CD4-positive, alpha-beta T cell treated with Interleukin-12 subunit alpha and Interleukin-12 subunit beta, for 1 hour (primary cell): ENCODE measurements around the gene CWC22.
"Not testable (repeated sequence)": the region's sequence is repeated elsewhere in the genome, so short reads cannot be mapped to it uniquely, and the experiment has no call there.

Experiments
- DNase-seq: peaks from one replicate; pipeline ENCODE4 v3.0.0-alpha.2; 2020

CWC22 gene

GRCh38 chr2:180006781-180007579 lies at the start of gene CWC22:
CWC22 (minus strand) TSS chr2:180007297; CDS start chr2:179993341, 13,956 bp downstream.
- peak; percentile 92 for DNase-seq

- no peak for DNase-seq
Observed at GRCh38 chr2:180056367-180057118, 49.4 kb upstream of the CWC22 start.

- DNase-seq: not testable (repeated sequence)
Observed at GRCh38 chr2:180054576-180054975, 47.5 kb upstream of the CWC22 start.

GRCh38 chr2:180050246-180050645 lies 43.1 kb upstream of the CWC22 start:
- DNase-seq: no peak

- DNase-seq: no peak
Observed at GRCh38 chr2:180048251-180048650, 41.2 kb upstream of the CWC22 start.

GRCh38 chr2:180046776-180047175 lies 39.7 kb upstream of the CWC22 start:
- DNase-seq: no peak

GRCh38 chr2:180046202-180046601 lies 39.1 kb upstream of the CWC22 start:
- no peak for DNase-seq

GRCh38 chr2:180040146-180040925 lies 33.2 kb upstream of the CWC22 start:
- DNase-seq: no peak

- no peak for DNase-seq
Observed at GRCh38 chr2:180038997-180039396, 31.9 kb upstream of the CWC22 start.

GRCh38 chr2:180033993-180034894 lies 27.1 kb upstream of the CWC22 start:
- DNase-seq: no peak

- no peak for DNase-seq
Observed at GRCh38 chr2:180029575-180029974, 22.5 kb upstream of the CWC22 start.

GRCh38 chr2:180021850-180022249 lies 14.8 kb upstream of the CWC22 start:
- DNase-seq: no peak

GRCh38 chr2:180017784-180018183 lies 10.7 kb upstream of the CWC22 start:
- no peak for DNase-seq

GRCh38 chr2:180016937-180017336 lies 9.8 kb upstream of the CWC22 start:
- DNase-seq: no peak

GRCh38 chr2:180015951-180016709 lies 9.0 kb upstream of the CWC22 start:
- DNase-seq: no peak

GRCh38 chr2:180012523-180012922 lies 5.4 kb upstream of the CWC22 start:
- no peak for DNase-seq

- no peak for DNase-seq
Observed at GRCh38 chr2:180010701-180011100, 3.6 kb upstream of the CWC22 start.

GRCh38 chr2:180006231-180006630 lies 866 bp downstream of the CWC22 start:
- no peak for DNase-seq

- not testable (repeated sequence) for DNase-seq
Observed at GRCh38 chr2:180005465-180005864, 1.6 kb downstream of the CWC22 start.

GRCh38 chr2:180004731-180005130 lies 2.4 kb downstream of the CWC22 start:
- no peak for DNase-seq

- no peak for DNase-seq
Observed at GRCh38 chr2:180003559-180003958, 3.5 kb downstream of the CWC22 start.

GRCh38 chr2:180003073-180003472 lies 4.0 kb downstream of the CWC22 start:
- DNase-seq: no peak
